Transverse colon (tissue), 4 donors: ENCODE data around the gene S100A16. TPM values are rescaled to one million over a fixed set of nuclear protein-coding genes. Genes with fewer than 3 reads are reported as not detected.

Source experiments
- DNase-seq: peaks from one replicate; pipeline ENCODE4 v3.0.0-alpha.2; 2019
- H3K27ac ChIP-seq, 4 donors: fragments of 200-600 bp; sonication (generic); 2 replicates each; pipeline ENCODE4 v1.5.1; 2016 to 2018; ENCODE audit warnings: inconsistent platforms in 4 of 4
- H3K27me3 ChIP-seq: fragments of 200-600 bp; sonication (generic); 2 replicates; pipeline ENCODE4 v1.5.1; 2017; ENCODE audit warnings: inconsistent platforms
- H3K36me3 ChIP-seq, 4 donors: fragments of 200-600 bp; sonication (generic); 2 replicates each; pipeline ENCODE4 v1.5.1; 2017 to 2019; ENCODE audit warnings: inconsistent platforms in 4 of 4
- H3K4me1 ChIP-seq, 4 donors: fragments of 200-600 bp; sonication (generic); 2 replicates each; pipeline ENCODE4 v1.5.1; 2017 to 2020; ENCODE audit warnings: inconsistent platforms in 4 of 4
- H3K4me3 ChIP-seq, 4 donors: fragments of 200-600 bp; sonication (generic); 1 replicate in 1 of 4; 2 replicates in 3 of 4; pipeline versions ENCODE4 v1.5.1 to v1.6.1; 2017 to 2019; ENCODE audit warnings: inconsistent platforms in 4 of 4
- H3K9me3 ChIP-seq, 2 donors: fragments of 200-600 bp; sonication (generic); 2 replicates each; pipeline ENCODE4 v1.5.1; 2017 to 2019; ENCODE audit warnings: inconsistent platforms in 2 of 2
- EP300 ChIP-seq: sonication (generic); formaldehyde crosslinking; IDR thresholded peaks from one replicate; pipeline ENCODE4 v1.6.1; 2017; ENCODE audit warnings: antibody characterized with exemption, low read depth
- POLR2A ChIP-seq: fragments of 450-650 bp; IDR thresholded peaks from one replicate; pipeline ENCODE4 v1.6.1; 2016; ENCODE audit warnings: antibody characterized with exemption, mild to moderate bottlenecking, moderate library complexity
- POLR2AphosphoS5 ChIP-seq, 3 donors: sonication (generic); formaldehyde crosslinking; IDR thresholded peaks; one replicate each; pipeline ENCODE4 v1.6.1; 2016; ENCODE audit warnings: antibody characterized with exemption in 3 of 3
- WGBS, 2 donors: methylation state at CpG; one replicate each; pipeline ENCODE4 v1.1.5; 2018; ENCODE audit warnings: low coverage in 1 of 2; 5-methylcytosine and 5-hydroxymethylcytosine counted together
- in situ Hi-C, 4 donors: fragments of 200-750 bp; cut with MboI; loops; one replicate each; pipeline versions ENCODE4 v1.15.0 to v1.15.1; 2017; ENCODE audit warnings: low sequenced_read_pairs in 3 of 4, low pct_ligation_motif_present in 1 of 4, low pct_unique_long_range_greater_than_20kb in 1 of 4
- intact Hi-C: fragments of 100-400 bp; cut with DNase I; formaldehyde crosslinking; loops from one replicate; pipeline ENCODE4 v1.15.1; 2023; ENCODE audit warnings: low total_unique reads
- total RNA-seq, 4 donors: library from RNA; depleted of rRNA; stranded (reverse); fragments of >200 nt; gene quantifications; one replicate each; pipeline ENCODE4 v1.1.0, GENCODE V29; 2016
- TF ChIP-seq, protein P1 (sequence below), 5 experiments: fragments of 200-600 bp in 3 of 5; fragments of 450-650 bp in 2 of 5; sonication (generic) in 3 of 5; IDR thresholded peaks; 1 replicate in 2 of 5; 2 replicates in 3 of 5; pipeline ENCODE4 v1.5.1; 2016 to 2017; ENCODE audit warnings: antibody characterized with exemption in 5 of 5, inconsistent platforms in 3 of 5, mild to moderate bottlenecking in 2 of 5, moderate library complexity in 1 of 5

The S100A16 gene
- total RNA-seq, 4 donors from 2014 or later = 181 to 223 (median 196) TPM

DNA sequence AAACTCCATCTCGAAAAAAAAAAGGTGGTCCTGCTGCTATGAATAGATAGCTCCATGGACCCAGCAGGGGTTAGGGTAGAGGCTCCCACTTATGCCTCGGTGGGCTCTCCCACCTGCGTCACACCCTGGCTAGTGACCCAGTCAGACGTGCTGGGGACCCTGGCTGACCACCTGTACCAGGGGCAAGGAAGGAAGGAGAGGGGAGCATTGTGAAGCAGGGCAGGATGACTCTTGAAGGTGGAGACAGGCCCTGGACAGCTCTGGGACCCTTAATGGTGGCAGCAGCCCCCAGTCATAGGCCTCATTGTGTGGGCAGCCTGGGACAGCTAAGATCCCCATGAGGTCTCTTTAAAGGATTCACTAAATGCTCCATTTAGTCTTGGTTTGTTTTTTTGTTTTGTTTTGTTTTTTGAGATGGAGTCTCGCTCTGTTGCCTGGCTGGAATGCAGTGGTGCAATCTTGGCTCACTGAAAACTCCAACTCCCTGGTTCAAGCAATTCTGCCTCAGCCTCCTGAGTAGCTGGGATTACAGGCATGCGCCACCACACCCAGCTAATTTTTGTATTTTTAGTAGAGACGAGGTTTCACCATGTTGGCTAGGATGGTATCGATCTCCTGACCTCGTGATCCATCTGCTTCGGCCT is 35.2 kb upstream of the S100A16 start:
- intact Hi-C loops (no loop called here), in situ Hi-C loops (no loop called here)
- no peak overlapping the region for H3K27ac ChIP-seq
- H3K27me3 ChIP-seq = no peaks in the 10 kb centered on the region
- peaks cover 0 to 32% (median 15%) of the 10 kb centered on the region in 4 donors for H3K36me3 ChIP-seq
- H3K4me3 ChIP-seq = no peak overlapping the region
- no peak for DNase-seq
- TF ChIP-seq POLR2A = no peak
- peak in 1 of 3 donors; percentile 28 for TF ChIP-seq POLR2AphosphoS5 (IDR thresholded peaks at IDR 0.05)
- peaks cover 0 to 10% (median 4%) of the 10 kb centered on the region in 4 donors for H3K4me1 ChIP-seq
- WGBS, 2 donors = 77 to 81% methylated on average over 3 to 10 of the region's 10 CpGs
- no peaks in the 10 kb centered on the region for H3K9me3 ChIP-seq

DNA sequence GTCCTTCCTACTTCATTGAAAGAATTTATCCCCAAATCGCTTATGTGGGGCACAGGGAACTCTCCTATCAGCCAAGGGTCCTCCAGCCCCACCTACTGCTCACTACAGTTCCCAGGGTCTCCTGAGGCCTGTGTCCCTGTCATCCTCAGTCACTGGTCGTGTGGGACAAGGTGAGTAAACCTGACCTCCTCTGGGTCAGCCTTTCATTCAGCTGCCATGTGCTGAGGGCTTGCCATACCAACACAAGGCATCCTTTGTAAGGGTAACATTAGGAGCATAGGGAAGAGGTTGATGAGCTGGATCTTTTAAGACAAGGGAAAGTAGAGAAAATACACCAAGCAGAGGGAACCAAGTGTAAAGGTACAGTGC is 34.4 kb upstream of the S100A16 start:
- TF ChIP-seq POLR2A (no peak), POLR2AphosphoS5 (IDR thresholded peaks at IDR 0.05) (peak in 2 of 3 donors; percentile 5 to 42)
- intact Hi-C loops (no loop called here), in situ Hi-C loops (no loop called here)
- no peaks in the 10 kb centered on the region for H3K27me3 ChIP-seq
- no peak for DNase-seq
- peaks cover 0 to 5% (median under 1%) of the 10 kb centered on the region in 4 donors for H3K4me1 ChIP-seq
- 57 to 73% methylated on average over 2 of the region's 2 CpGs for WGBS, 2 donors
- no peak overlapping the region for H3K27ac ChIP-seq
- H3K9me3 ChIP-seq = no peaks in the 10 kb centered on the region
- H3K36me3 ChIP-seq = peaks cover 0 to 40% (median 18%) of the 10 kb centered on the region in 4 donors
- H3K4me3 ChIP-seq = no peak overlapping the region

DNA sequence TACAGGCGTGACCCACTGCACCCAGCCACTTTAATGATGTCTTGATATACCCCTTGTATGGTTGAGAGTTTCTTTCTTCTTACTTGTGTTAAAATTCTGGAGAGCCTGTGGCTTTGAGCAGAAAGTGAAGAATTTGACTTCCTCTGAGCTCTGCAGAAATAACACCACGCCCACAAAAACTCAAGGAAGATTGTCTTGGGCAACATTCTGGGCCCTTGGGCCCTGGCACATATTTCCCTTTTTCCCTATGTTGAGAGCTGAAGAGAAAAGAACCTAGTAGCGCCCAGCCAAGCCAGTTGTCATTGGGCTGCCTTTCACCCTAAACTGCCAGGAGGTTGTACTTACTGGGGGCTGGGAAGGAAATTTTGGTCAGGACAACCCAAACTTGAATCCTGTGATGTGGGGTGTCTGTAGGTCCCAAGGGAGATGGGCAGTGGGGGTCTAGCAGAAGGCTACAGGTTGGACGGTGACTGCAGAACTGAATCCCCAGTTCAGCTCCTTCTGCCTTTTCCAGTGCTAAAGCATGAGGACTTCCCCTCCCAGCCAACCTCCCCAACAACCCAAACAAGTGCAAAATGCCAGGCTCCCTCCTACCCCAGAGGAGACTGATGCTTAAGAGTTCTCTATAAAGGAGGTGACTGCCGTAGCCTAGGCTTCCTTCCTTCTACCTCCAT is 33.9 kb upstream of the S100A16 start:
- intact Hi-C loops = no loop called here
- no peaks in the 10 kb centered on the region for H3K27me3 ChIP-seq
- in situ Hi-C loops = no loop called here
- no peak for DNase-seq
- TF ChIP-seq, protein P1, sequence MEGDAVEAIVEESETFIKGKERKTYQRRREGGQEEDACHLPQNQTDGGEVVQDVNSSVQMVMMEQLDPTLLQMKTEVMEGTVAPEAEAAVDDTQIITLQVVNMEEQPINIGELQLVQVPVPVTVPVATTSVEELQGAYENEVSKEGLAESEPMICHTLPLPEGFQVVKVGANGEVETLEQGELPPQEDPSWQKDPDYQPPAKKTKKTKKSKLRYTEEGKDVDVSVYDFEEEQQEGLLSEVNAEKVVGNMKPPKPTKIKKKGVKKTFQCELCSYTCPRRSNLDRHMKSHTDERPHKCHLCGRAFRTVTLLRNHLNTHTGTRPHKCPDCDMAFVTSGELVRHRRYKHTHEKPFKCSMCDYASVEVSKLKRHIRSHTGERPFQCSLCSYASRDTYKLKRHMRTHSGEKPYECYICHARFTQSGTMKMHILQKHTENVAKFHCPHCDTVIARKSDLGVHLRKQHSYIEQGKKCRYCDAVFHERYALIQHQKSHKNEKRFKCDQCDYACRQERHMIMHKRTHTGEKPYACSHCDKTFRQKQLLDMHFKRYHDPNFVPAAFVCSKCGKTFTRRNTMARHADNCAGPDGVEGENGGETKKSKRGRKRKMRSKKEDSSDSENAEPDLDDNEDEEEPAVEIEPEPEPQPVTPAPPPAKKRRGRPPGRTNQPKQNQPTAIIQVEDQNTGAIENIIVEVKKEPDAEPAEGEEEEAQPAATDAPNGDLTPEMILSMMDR (IDR thresholded peaks at IDR 0.05) = no peak
- no peak for TF ChIP-seq POLR2A
- no peak for TF ChIP-seq EP300
- no peak for TF ChIP-seq POLR2AphosphoS5 (IDR thresholded peaks at IDR 0.05)
- no peak overlapping the region for H3K4me3 ChIP-seq
- 86 to 93% methylated on average over 2 to 5 of the region's 5 CpGs for WGBS, 2 donors
- no peaks in the 10 kb centered on the region for H3K9me3 ChIP-seq
- peaks cover 0 to 5% (median 0%) of the 10 kb centered on the region in 4 donors for H3K4me1 ChIP-seq
- peaks cover 2 to 45% (median 21%) of the 10 kb centered on the region in 4 donors for H3K36me3 ChIP-seq
- H3K27ac ChIP-seq = no peak overlapping the region

DNA sequence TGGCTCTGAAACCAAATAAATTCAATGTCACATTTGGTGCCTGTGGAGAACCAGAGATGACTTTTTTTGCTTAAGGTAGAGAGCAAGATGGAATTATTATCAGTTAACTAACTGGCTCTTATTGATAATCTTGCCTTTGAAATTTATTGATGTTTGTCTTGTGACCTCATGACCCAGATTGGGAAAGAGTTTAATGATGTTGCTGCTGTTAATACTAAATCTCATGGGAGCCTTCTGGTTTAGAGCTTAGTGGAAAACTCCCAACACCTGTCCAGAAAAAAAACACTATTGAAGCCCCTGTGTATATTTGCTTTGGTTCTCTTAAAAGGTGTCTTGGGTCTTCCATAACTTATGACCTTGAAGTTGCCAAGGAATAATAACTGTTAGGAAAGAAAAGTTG is 30.9 kb upstream of the S100A16 start:
- no peaks in the 10 kb centered on the region for H3K27me3 ChIP-seq
- H3K4me1 ChIP-seq = peaks cover 0 to 5% (median 0%) of the 10 kb centered on the region in 4 donors
- DNase-seq = no peak
- H3K36me3 ChIP-seq = peaks cover 2 to 74% (median 35%) of the 10 kb centered on the region in 4 donors
- H3K9me3 ChIP-seq = no peaks in the 10 kb centered on the region
- no peak overlapping the region for H3K4me3 ChIP-seq
- intact Hi-C loops (no loop called here), in situ Hi-C loops (no loop called here)
- TF ChIP-seq POLR2A (no peak), POLR2AphosphoS5 (IDR thresholded peaks at IDR 0.05) (no peak), EP300 (no peak)
- TF ChIP-seq, protein P1 (IDR thresholded peaks at IDR 0.05) = no peak
- H3K27ac ChIP-seq = no peak overlapping the region

DNA sequence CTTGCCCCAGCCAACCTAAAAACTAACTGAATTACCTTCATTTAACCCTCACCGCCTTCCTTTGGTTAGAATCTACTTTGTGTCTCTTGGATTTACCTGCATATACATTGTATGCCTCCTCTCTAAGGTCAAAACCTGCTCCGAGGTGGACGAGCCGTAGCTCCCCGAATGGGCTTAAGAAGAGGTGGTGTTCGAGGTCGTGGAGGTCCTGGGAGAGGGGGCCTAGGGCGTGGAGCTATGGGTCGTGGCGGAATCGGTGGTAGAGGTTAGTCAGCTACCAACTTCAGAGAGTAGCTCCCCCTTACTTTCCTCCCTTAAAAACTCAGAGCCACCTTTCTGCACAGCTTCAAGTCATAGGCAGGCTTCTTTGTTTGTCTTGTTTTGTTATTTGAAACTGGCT is 30.2 kb upstream of the S100A16 start:
- Histone ChIP-seq H3K9me3 (no peaks in the 10 kb centered on the region), H3K4me3 (no peak overlapping the region), H3K4me1 (peaks cover 0 to 8% (median 2%) of the 10 kb centered on the region in 4 donors), H3K36me3 (peaks cover 2 to 81% (median 39%) of the 10 kb centered on the region in 4 donors), H3K27me3 (no peaks in the 10 kb centered on the region), H3K27ac (no peak overlapping the region)
- DNase-seq = no peak
- intact Hi-C loops (no loop called here), in situ Hi-C loops (no loop called here)
- 89 to 100% methylated on average over 1 to 11 of the region's 11 CpGs for WGBS, 2 donors
- TF ChIP-seq POLR2AphosphoS5 (IDR thresholded peaks at IDR 0.05) (no peak), EP300 (no peak), POLR2A (no peak)
- TF ChIP-seq, protein P1 (IDR thresholded peaks at IDR 0.05) = no peak
